Esophagus squamous epithelium (tissue), 5 donors: ENCODE results near the gene REX1BD. TPM values are rescaled to one million over a fixed set of nuclear protein-coding genes. Genes with fewer than 3 reads are reported as not detected.
A peak's percentile ranks its signal among the peaks of the same experiment; 100 is the strongest.

Experiments used
- DNase-seq: peaks from one replicate; lab custom pipeline; 2025; lab: John Stamatoyannopoulos, UW
- H3K27ac ChIP-seq, 4 donors: fragments of 200-600 bp; sonication (generic); one replicate each; pipeline ENCODE4 v1.5.1; 2016 to 2019; ENCODE audit warnings: mild to moderate bottlenecking in 1 of 4
- H3K27me3 ChIP-seq, 4 donors: fragments of 200-600 bp; sonication (generic); 1 replicate in 3 of 4; 2 replicates in 1 of 4; pipeline versions ENCODE4 v1.5.1 to v1.6.0; 2017 to 2021; ENCODE audit warnings: antibody characterized with exemption in 1 of 4
- H3K36me3 ChIP-seq, 3 donors: fragments of 200-600 bp; sonication (generic); one replicate each; pipeline ENCODE4 v1.5.1; 2016 to 2019
- H3K4me1 ChIP-seq, 3 donors: fragments of 200-600 bp; sonication (generic); one replicate each; pipeline ENCODE4 v1.5.1; 2017 to 2019
- H3K4me3 ChIP-seq, 4 donors: fragments of 200-600 bp; sonication (generic); 1 replicate in 3 of 4; 2 replicates in 1 of 4; pipeline ENCODE4 v1.5.1; 2016 to 2019; ENCODE audit warnings: mild to moderate bottlenecking in 2 of 4, moderate library complexity in 1 of 4
- H3K9me3 ChIP-seq, 3 donors: fragments of 200-600 bp; sonication (generic); one replicate each; pipeline ENCODE4 v1.5.1; 2016 to 2019
- CTCF ChIP-seq, 6 experiments: fragments of 450-650 bp in 4 of 6; fragments of 200-600 bp in 2 of 6; sonication (generic) in 2 of 6; IDR thresholded peaks; one replicate each; pipeline ENCODE4 v1.5.1; 2016 to 2019; ENCODE audit warnings: antibody characterized with exemption in 6 of 6, mild to moderate bottlenecking in 4 of 6, moderate library complexity in 4 of 6
- POLR2A ChIP-seq, 4 donors: fragments of 450-650 bp; IDR thresholded peaks; one replicate each; pipeline ENCODE4 v1.6.1; 2017; ENCODE audit warnings: antibody characterized with exemption in 4 of 4, mild to moderate bottlenecking in 4 of 4, moderate library complexity in 3 of 4
- WGBS, 2 donors: methylation state at CpG; one replicate each; pipeline ENCODE4 v1.1.5; 2018; 5-methylcytosine and 5-hydroxymethylcytosine counted together
- intact Hi-C: fragments of 100-400 bp; cut with DNase I; formaldehyde crosslinking; loops from one replicate; pipeline ENCODE4 v1.15.0; 2022
- total RNA-seq, 4 donors: library from RNA; depleted of rRNA; stranded (reverse); fragments of >200 nt; gene quantifications; one replicate each; pipeline ENCODE4 v1.1.0, GENCODE V29; 2016
- donor health status: DM: yes; HTN: yes; CAD: no.

The REX1BD gene
- total RNA-seq, 4 donors from 2014 or later, result 46.8 to 69.0 (median 56.6) TPM

GRCh38 chr19:18612051-18612771 is 23.6 kb downstream of the REX1BD start:
- Histone ChIP-seq H3K27ac (no peak overlapping the region), H3K9me3 (no peaks in the 10 kb centered on the region), H3K36me3 (no peaks in the 10 kb centered on the region), H3K4me3 (peak overlapping the region; percentile 18 to 69 (median 36)), H3K27me3 (peaks cover 30 to 100% (median 46%) of the 10 kb centered on the region in 4 donors), H3K4me1 (peaks cover 32 to 45% (median 33%) of the 10 kb centered on the region in 3 donors)
- no peak for DNase-seq
- 3% methylated on average over 16 to 21 of the region's 30 CpGs for WGBS, 2 donors
- no peak for TF ChIP-seq POLR2A (IDR thresholded peaks at IDR 0.05)
- no peak for TF ChIP-seq CTCF (IDR thresholded peaks at IDR 0.05)
- intact Hi-C loops, result no loop called here

GRCh38 chr19:18612772-18613588 is 24.4 kb downstream of the REX1BD start, which contains the start of gene TMEM59L:
TMEM59L (plus strand) TSS chr19:18612870; CDS start chr19:18612959, 89 bp downstream.
- no peaks in the 10 kb centered on the region for H3K36me3 ChIP-seq
- peaks cover 30 to 100% (median 40%) of the 10 kb centered on the region in 4 donors for H3K27me3 ChIP-seq
- intact Hi-C loops, result no loop called here
- H3K27ac ChIP-seq, result no peak within 1 kb of the TSS
- DNase-seq, result no peak
- no peaks in the 10 kb centered on the region for H3K9me3 ChIP-seq
- peaks cover 24 to 38% (median 26%) of the 10 kb centered on the region in 3 donors for H3K4me1 ChIP-seq
- WGBS, 2 donors, result 22 to 33% methylated on average over 5 to 6 of the region's 70 CpGs
- TF ChIP-seq CTCF (IDR thresholded peaks at IDR 0.05) (no peak), POLR2A (IDR thresholded peaks at IDR 0.05) (no peak)
- peak within 1 kb of the TSS; percentile 18 to 69 (median 36) for H3K4me3 ChIP-seq

GRCh38 chr19:18613589-18614234 is 25.1 kb downstream of the REX1BD start:
- TF ChIP-seq CTCF (IDR thresholded peaks at IDR 0.05) (no peak), POLR2A (IDR thresholded peaks at IDR 0.05) (no peak)
- WGBS, 2 donors, result 43% methylated on average over 3 of the region's 23 CpGs; no CpG with 5 or more reads in 1 of the 2 donors
- Histone ChIP-seq H3K9me3 (no peaks in the 10 kb centered on the region), H3K4me1 (peaks cover 24 to 33% (median 25%) of the 10 kb centered on the region in 3 donors), H3K36me3 (no peaks in the 10 kb centered on the region), H3K27ac (no peak overlapping the region), H3K4me3 (no peak overlapping the region), H3K27me3 (peaks cover 30 to 98% (median 37%) of the 10 kb centered on the region in 4 donors)
- intact Hi-C loops, result no loop called here
- DNase-seq, result no peak

- no peak for DNase-seq
- Histone ChIP-seq H3K4me3 (no peak overlapping the region), H3K4me1 (peaks cover 17 to 25% (median 19%) of the 10 kb centered on the region in 3 donors), H3K9me3 (no peaks in the 10 kb centered on the region), H3K36me3 (no peaks in the 10 kb centered on the region), H3K27ac (no peak overlapping the region), H3K27me3 (peaks cover 14 to 91% (median 21%) of the 10 kb centered on the region in 4 donors)
- TF ChIP-seq CTCF (IDR thresholded peaks at IDR 0.05) (no peak), POLR2A (IDR thresholded peaks at IDR 0.05) (no peak)
- intact Hi-C loops, result no loop called here
- WGBS, 2 donors, result 79 to 95% methylated on average over 3 of the region's 3 CpGs
Measured at GRCh38 chr19:18616023-18616422, 27.4 kb downstream of the REX1BD start.
